OCI-LY3 (cell line): ENCODE results near the gene LPCAT1.

Experiments
- EZH2phosphoT487 ChIP-seq: fragments of 200-600 bp; shearing (Covaris generic); IDR thresholded peaks from 2 replicates; pipeline ENCODE4 v1.6.1; 2018; ENCODE audit warnings: antibody characterized with exemption, mixed run types, low read depth
- TF ChIP-seq, protein P1 (sequence below): fragments of 200-600, 300-600 bp; sonication (generic); IDR thresholded peaks from 2 replicates; pipeline ENCODE4 v1.5.1; 2014; ENCODE audit warnings: antibody characterized with exemption, low read length, low read depth

- TF ChIP-seq, protein P1, sequence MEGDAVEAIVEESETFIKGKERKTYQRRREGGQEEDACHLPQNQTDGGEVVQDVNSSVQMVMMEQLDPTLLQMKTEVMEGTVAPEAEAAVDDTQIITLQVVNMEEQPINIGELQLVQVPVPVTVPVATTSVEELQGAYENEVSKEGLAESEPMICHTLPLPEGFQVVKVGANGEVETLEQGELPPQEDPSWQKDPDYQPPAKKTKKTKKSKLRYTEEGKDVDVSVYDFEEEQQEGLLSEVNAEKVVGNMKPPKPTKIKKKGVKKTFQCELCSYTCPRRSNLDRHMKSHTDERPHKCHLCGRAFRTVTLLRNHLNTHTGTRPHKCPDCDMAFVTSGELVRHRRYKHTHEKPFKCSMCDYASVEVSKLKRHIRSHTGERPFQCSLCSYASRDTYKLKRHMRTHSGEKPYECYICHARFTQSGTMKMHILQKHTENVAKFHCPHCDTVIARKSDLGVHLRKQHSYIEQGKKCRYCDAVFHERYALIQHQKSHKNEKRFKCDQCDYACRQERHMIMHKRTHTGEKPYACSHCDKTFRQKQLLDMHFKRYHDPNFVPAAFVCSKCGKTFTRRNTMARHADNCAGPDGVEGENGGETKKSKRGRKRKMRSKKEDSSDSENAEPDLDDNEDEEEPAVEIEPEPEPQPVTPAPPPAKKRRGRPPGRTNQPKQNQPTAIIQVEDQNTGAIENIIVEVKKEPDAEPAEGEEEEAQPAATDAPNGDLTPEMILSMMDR = no peak
- TF ChIP-seq EZH2phosphoT487 = no peak
These were observed 111.1 kb downstream of the LPCAT1 start for GRCh38 chr5:1412621-1413020.
